ENCODE data around the gene ANAPC10. TPM values are rescaled to one million over a fixed set of nuclear protein-coding genes. Genes with fewer than 3 reads are reported as not detected.

ANAPC10 gene
- polyA plus RNA-seq, 1 of the 3 experiments (the other 2 are of a cell fraction): 19.1 TPM

DNA sequence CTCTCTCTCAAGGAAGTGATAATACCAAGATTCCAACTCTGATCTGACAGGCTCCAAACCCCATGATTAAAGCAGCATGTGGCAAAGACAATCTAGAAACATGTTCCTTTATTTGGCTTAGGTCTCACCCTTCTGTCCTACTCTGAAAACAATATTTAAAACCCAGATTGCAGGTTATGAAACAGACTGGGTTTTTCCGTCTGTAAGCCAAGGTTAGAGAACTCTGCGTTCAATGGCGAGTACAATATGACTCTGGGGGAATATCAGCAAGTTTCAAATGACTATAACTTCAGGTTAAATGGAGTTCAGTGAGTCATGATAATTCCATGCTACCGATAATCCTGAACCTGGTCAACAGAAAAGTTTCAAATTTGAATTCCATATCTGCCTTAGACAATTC is 50.8 kb downstream of the ANAPC10 start (continued):
- TF ChIP-seq, protein P1, sequence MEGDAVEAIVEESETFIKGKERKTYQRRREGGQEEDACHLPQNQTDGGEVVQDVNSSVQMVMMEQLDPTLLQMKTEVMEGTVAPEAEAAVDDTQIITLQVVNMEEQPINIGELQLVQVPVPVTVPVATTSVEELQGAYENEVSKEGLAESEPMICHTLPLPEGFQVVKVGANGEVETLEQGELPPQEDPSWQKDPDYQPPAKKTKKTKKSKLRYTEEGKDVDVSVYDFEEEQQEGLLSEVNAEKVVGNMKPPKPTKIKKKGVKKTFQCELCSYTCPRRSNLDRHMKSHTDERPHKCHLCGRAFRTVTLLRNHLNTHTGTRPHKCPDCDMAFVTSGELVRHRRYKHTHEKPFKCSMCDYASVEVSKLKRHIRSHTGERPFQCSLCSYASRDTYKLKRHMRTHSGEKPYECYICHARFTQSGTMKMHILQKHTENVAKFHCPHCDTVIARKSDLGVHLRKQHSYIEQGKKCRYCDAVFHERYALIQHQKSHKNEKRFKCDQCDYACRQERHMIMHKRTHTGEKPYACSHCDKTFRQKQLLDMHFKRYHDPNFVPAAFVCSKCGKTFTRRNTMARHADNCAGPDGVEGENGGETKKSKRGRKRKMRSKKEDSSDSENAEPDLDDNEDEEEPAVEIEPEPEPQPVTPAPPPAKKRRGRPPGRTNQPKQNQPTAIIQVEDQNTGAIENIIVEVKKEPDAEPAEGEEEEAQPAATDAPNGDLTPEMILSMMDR (IDR thresholded peaks at IDR 0.05): no peak
- TF ChIP-seq RFX5 (IDR thresholded peaks at IDR 0.05; ENCODE audit: low read length): no peak
- TF ChIP-seq, protein P2, sequence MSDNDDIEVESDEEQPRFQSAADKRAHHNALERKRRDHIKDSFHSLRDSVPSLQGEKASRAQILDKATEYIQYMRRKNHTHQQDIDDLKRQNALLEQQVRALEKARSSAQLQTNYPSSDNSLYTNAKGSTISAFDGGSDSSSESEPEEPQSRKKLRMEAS (IDR thresholded peaks at IDR 0.05; ENCODE audit: low read depth): no peak
- TF ChIP-seq MEF2A (IDR thresholded peaks at IDR 0.05; ENCODE audit: borderline replicate concordance, low read depth): no peak

DNA sequence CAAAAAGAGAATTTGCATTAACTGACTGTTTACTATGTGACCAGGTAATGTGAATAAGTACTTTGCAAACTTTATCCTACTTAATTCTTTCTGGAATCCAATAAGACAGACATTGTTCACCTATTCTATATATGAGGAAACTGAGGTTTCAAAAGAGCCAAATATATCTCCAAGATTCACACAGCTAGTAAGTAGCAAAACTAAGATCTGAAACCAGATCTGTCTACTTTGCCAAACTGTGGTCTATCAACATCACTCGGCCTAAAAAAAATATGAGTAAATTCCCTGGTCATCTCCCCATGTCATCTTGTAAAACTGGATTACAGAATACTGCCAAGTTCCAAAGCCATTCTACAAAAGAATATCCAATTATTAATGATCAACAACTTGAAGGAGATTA is 52.8 kb downstream of the ANAPC10 start:
- Histone ChIP-seq H3K4me2 (no peak overlapping the region), H3K9ac (no peak overlapping the region), H3K27me3 (ENCODE audit: insufficient read depth) (no peaks in the 10 kb centered on the region), H3K4me3 (ENCODE audit: low read depth in 2 of 2, low read length in 1 of 2) (no peak overlapping the region), H3K9me2 (no peaks in the 10 kb centered on the region), H3K27ac (ENCODE audit: low read depth in 2 of 2, low read length in 1 of 2) (no peak overlapping the region), H3K79me2 (ENCODE audit: insufficient read depth) (peaks cover 9% of the 10 kb centered on the region; the same call in 1 of the 2 replicates), H4K20me1 (ENCODE audit: insufficient read depth) (no peaks in the 10 kb centered on the region), H3K9me3 (no peaks in the 10 kb centered on the region), H3F3A (replicated peaks; ENCODE audit: insufficient read depth) (peaks cover 5% of the 10 kb centered on the region), H3K4me1 (ENCODE audit: control insufficient read depth in 1 of 2, insufficient read depth in 2 of 2, low read depth in 1 of 2, low read length in 1 of 2) (peaks cover 0 to 17% of the 10 kb centered on the region in 2 experiments; a peak in 1 of 4 replicates), H3K36me3 (replicated peaks in 1 of 2; ENCODE audit: control insufficient read depth in 1 of 2, insufficient read depth in 2 of 2, low read length in 1 of 2) (peaks cover 0 to 13% of the 10 kb centered on the region in 2 experiments), H2AFZ (ENCODE audit: low read depth) (no peak overlapping the region)
- ChIA-PET POLR2A (no interaction called here), CTCF (no interaction called here)
- no peak for DNase-seq
- TF ChIP-seq RCOR1 (IDR thresholded peaks at IDR 0.05; ENCODE audit: low read length) (no peak), POLR2AphosphoS5 (IDR thresholded peaks at IDR 0.05; ENCODE audit: low read depth, low read length) (no peak), EZH2phosphoT487 (IDR thresholded peaks at IDR 0.05; ENCODE audit: borderline replicate concordance, low read depth) (no peak), EP300 (IDR thresholded peaks at IDR 0.05; ENCODE audit: borderline replicate concordance in 1 of 2, low read depth in 1 of 2, low read length in 1 of 2) (no peak), YY1 (IDR thresholded peaks at IDR 0.05; ENCODE audit: low read depth) (no peak), TCF12 (IDR thresholded peaks at IDR 0.05) (no peak), FOXM1 (IDR thresholded peaks at IDR 0.05; ENCODE audit: low read depth) (no peak), RFX5 (IDR thresholded peaks at IDR 0.05; ENCODE audit: low read length) (no peak), JUND (IDR thresholded peaks at IDR 0.05) (no peak), GATA2 (CRISPR knock-in tag; IDR thresholded peaks at IDR 0.05) (no peak), MXI1 (IDR thresholded peaks at IDR 0.05; ENCODE audit: low read depth, low read length) (no peak), TEAD4 (IDR thresholded peaks at IDR 0.05; ENCODE audit: borderline replicate concordance, insufficient read depth) (no peak)
- TF ChIP-seq, protein P3, sequence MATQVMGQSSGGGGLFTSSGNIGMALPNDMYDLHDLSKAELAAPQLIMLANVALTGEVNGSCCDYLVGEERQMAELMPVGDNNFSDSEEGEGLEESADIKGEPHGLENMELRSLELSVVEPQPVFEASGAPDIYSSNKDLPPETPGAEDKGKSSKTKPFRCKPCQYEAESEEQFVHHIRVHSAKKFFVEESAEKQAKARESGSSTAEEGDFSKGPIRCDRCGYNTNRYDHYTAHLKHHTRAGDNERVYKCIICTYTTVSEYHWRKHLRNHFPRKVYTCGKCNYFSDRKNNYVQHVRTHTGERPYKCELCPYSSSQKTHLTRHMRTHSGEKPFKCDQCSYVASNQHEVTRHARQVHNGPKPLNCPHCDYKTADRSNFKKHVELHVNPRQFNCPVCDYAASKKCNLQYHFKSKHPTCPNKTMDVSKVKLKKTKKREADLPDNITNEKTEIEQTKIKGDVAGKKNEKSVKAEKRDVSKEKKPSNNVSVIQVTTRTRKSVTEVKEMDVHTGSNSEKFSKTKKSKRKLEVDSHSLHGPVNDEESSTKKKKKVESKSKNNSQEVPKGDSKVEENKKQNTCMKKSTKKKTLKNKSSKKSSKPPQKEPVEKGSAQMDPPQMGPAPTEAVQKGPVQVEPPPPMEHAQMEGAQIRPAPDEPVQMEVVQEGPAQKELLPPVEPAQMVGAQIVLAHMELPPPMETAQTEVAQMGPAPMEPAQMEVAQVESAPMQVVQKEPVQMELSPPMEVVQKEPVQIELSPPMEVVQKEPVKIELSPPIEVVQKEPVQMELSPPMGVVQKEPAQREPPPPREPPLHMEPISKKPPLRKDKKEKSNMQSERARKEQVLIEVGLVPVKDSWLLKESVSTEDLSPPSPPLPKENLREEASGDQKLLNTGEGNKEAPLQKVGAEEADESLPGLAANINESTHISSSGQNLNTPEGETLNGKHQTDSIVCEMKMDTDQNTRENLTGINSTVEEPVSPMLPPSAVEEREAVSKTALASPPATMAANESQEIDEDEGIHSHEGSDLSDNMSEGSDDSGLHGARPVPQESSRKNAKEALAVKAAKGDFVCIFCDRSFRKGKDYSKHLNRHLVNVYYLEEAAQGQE (IDR thresholded peaks at IDR 0.05; ENCODE audit: low read depth, low read length): no peak
- TF ChIP-seq, protein P2 (IDR thresholded peaks at IDR 0.05; ENCODE audit: low read depth): no peak
- 94% methylated on average over 1 of the region's 1 CpG for WGBS (ENCODE audit: low lambda C conversion rate)

All from SK-N-SH (cell line).